Retinal pigment epithelial cell (primary cell): ENCODE measurements around the gene CREG2.
A peak's percentile ranks its signal among the peaks of the same experiment; 100 is the strongest.

Source experiments
- DNase-seq: peaks from one replicate; pipeline ENCODE4 v3.0.0-alpha.2; 2010; ENCODE audit warnings: low read depth
- H3K4me3 ChIP-seq: 2 replicates; pipeline ENCODE4 v1.5.1; 2011; ENCODE audit warnings: mild to moderate bottlenecking, low read length, control low read depth, moderate library complexity
- TF ChIP-seq, protein P1 (sequence below): conservative IDR thresholded peaks from 2 replicates; pipeline ENCODE4 v1.5.1; 2011; ENCODE audit warnings: low read depth, low read length, control low read depth, inconsistent platforms

Gene CREG2

DNA sequence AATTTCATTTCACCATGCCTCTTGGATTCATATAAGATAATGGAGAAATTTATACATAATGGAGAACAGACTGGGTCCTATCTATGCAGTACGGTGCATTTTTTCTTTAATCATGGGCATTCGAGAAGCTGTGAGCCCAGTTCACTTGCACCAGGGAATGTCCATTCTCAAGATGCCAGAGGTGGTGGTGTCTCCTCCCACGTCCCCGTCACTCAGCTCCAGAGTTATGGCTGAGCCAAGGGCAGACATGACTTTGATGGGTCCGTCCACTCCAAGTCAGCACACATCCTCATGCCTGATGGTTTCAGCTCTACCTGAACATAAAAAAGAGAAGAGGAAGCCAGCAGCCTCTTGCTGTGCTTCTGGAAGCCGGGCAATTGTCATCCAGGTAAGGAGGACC, 42.1 kb upstream of the CREG2 start:
- TF ChIP-seq, protein P1, sequence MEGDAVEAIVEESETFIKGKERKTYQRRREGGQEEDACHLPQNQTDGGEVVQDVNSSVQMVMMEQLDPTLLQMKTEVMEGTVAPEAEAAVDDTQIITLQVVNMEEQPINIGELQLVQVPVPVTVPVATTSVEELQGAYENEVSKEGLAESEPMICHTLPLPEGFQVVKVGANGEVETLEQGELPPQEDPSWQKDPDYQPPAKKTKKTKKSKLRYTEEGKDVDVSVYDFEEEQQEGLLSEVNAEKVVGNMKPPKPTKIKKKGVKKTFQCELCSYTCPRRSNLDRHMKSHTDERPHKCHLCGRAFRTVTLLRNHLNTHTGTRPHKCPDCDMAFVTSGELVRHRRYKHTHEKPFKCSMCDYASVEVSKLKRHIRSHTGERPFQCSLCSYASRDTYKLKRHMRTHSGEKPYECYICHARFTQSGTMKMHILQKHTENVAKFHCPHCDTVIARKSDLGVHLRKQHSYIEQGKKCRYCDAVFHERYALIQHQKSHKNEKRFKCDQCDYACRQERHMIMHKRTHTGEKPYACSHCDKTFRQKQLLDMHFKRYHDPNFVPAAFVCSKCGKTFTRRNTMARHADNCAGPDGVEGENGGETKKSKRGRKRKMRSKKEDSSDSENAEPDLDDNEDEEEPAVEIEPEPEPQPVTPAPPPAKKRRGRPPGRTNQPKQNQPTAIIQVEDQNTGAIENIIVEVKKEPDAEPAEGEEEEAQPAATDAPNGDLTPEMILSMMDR = no peak
- H3K4me3 ChIP-seq = no peak overlapping the region
- no peak for DNase-seq

DNA sequence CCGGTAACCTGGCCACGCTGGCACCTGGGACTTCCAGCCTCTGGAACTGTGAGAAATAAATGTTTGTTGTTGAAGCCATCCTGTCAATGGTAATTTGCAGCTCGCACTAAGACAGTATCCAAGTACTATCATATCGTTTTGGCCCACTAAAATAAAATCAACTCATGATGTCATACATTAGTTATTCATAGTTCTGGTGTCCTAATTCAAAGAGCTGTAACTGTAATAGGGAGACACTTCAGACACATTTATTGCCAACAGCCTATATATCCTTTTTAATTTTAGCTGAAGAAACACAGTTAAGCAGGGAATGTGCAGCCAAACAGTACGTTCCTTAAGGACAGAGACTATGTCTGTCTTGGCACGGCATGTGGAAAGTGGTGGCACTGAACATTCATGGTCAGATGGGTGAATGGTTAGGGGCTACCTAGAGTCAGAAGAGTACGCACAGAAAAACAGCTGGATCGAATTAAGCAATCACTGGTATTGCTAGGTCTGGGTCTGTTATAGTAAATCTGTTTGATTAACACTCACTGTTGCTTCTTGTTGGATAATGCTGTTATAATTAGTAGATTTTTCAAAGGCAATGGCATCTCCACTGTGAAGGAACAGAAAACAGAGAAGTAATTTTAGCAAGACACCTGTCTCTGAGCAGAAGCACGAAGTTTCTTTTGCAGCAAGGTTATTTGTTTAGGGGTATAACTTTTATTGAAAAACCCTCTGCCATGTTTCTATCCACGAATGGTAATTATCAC, 41.3 kb upstream of the CREG2 start:
- no peak for DNase-seq
- H3K4me3 ChIP-seq = no peak overlapping the region
- TF ChIP-seq, protein P1 = no peak

DNA sequence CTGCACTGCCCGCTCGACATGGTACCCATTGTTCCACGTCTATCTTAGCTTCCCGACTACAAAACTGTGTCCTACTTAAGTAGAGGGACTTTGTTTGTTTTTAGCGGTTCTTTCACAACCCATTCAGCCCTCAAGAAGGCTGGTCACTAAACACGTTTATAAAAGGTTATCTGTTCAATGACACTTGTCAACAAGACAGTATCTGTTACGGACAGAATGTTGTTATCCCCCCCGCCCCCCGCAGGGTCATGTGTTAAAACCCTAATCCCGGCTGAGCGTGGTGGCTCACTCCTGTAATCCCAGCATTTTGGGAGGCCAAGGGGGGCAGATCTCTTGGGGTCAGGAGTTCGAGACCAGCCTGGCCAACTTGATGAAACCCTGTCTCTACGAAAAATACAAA, 40.4 kb upstream of the CREG2 start:
- TF ChIP-seq, protein P1 = no peak
- no peak for DNase-seq
- no peak overlapping the region for H3K4me3 ChIP-seq

DNA sequence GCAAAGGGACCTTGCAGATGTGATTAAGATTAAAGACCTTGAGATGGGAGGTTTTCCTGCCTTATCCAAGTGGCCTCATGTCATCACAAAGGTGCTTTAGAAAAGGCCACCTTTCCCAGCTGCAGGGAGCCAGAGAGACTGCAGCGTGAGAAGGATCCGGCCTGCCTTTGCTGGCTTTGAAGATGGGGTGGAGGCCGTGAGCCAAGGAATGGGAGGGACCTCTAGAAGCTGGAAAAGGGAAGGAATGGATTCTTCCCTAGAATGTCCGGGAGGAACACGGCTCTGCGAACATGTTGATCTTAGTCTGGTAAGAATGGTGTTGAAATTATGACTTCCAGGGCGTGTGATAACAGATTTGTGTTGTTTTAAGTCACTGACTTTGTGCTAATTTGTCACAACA, 39.9 kb upstream of the CREG2 start:
- no peak for DNase-seq
- no peak overlapping the region for H3K4me3 ChIP-seq
- TF ChIP-seq, protein P1 = no peak

DNA sequence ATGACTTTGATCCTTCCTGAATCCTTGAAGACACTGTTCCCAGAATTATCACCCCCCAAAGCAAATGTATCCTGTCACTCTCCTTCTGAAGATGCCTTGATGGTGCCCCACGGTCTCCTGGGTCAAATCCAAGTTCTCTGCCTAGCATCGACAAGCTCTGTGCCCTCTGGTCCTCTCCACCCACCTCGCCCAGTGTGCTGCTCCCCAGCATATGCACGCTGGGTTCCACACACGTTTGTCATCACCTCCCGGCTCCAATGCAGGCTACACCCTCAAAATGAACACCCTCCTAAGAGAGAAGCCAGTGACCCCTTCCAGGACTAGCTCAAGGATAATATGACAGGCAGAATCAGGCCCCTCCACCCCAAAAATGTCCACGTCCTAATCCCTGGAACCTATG, 39.5 kb upstream of the CREG2 start:
- DNase-seq = no peak
- H3K4me3 ChIP-seq = no peak overlapping the region
- TF ChIP-seq, protein P1 = no peak

DNA sequence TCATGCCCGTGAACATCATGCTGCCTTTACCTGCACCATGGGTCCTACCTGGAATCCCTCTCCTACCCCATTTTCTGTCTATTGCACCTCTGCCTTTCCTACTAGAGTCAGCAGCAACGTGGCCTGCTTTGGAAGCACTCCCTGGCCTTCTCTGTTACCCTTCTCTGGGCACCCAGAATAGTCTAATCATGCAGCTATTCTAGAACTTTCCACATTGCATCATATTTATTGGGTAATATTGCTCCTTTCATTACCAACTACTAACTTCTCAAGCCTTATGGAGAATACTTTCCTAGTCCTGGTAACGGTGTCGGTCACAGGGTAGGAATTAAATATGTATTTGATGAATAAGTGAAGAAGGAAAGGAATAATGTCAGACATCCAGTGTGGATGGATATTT, 33.3 kb upstream of the CREG2 start:
- no peak for DNase-seq
- TF ChIP-seq, protein P1 = no peak
- H3K4me3 ChIP-seq = no peak overlapping the region

DNA sequence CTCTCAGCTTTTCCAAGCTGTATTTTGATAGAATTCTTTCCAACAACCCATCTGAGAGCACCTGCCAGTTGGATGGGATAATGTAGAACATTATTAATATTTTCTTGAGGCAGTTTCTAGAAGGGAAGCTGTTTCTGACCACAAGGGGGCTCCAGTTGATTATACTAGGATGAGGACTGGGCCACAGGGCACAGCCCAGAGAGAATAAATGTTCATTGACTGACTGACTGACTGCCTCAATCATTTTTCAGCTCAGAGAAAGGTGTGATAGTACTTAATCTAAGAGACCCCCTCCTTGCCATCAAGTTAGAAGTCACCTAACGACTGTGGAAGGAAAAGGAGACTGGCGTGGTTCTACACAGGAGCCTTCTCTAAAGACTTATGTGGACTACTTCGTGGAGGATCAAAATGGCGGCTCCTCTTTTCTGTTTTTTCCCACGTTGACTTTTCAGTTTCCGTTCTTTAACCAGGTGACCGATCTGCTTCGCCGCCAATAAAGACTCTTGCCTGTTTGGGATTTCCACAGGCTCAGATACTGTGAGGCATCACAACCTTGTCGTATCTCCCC, 31.9 kb upstream of the CREG2 start:
- no peak overlapping the region for H3K4me3 ChIP-seq
- TF ChIP-seq, protein P1 = peak; percentile 82
- DNase-seq = peak; percentile 21
